Aortic smooth muscle cell (primary cell): ENCODE data around the gene OR5T1. TPM values are rescaled to one million over a fixed set of nuclear protein-coding genes. Genes with fewer than 3 reads are reported as not detected.

ENCODE experiments used
- total RNA-seq: library from RNA; depleted of rRNA; stranded (reverse); fragments of >200 nt; gene quantifications from 2 replicates; pipeline ENCODE4 v1.2.3, GENCODE V29; 2014

The OR5T1 gene
- total RNA-seq, result not detected in 2 replicates

GRCh38 chr11:56273854-56274253, at the start of gene OR5T1:
OR5T1 (plus strand) TSS chr11:56274154; CDS start chr11:56275639, 1,485 bp downstream.

GRCh38 chr11:56234155-56234554, 39.8 kb upstream of the OR5T1 start, which contains the start of gene OR5T2:
OR5T2 (minus strand) TSS chr11:56234255; CDS start chr11:56233062, 1,193 bp downstream.

GRCh38 chr11:56251954-56252353, 22.0 kb upstream of the OR5T1 start, which contains the start of gene OR5T3:
OR5T3 (plus strand) TSS chr11:56252254; CDS start chr11:56252254, 0 bp downstream.

GRCh38 chr11:56292154-56292553, 18.2 kb downstream of the OR5T1 start, which contains the start of gene OR8H1:
OR8H1 (minus strand) TSS chr11:56292254; CDS start chr11:56291062, 1,192 bp downstream.

GRCh38 chr11:56314844-56315243, 40.9 kb downstream of the OR5T1 start, which contains the start of gene OR8K3:
OR8K3 (plus strand) TSS chr11:56315144; CDS start chr11:56318307, 3,163 bp downstream.

Other genes with a start within 250 kb of the OR5T1 start
- gene OR5AS1, start 246.5 kb upstream of the OR5T1 start, total RNA-seq, result not detected in 2 replicates
- not detected in 2 replicates for gene OR8I2, start 180.8 kb upstream of the OR5T1 start, total RNA-seq
- gene OR8H2, start 170.5 kb upstream of the OR5T1 start, total RNA-seq, result not detected in 2 replicates
- not detected in 2 replicates for gene OR8H3, start 151.8 kb upstream of the OR5T1 start, total RNA-seq
- not detected in 2 replicates for gene OR8J3, start 134.0 kb upstream of the OR5T1 start, total RNA-seq
- gene OR8K5, start 113.8 kb upstream of the OR5T1 start, total RNA-seq, result not detected in 2 replicates
- gene OR5J2, start 97.5 kb upstream of the OR5T1 start, total RNA-seq, result not detected in 2 replicates
- gene OR5T2, start 39.9 kb upstream of the OR5T1 start, total RNA-seq, result not detected in 2 replicates
- not detected in 2 replicates for gene OR5T3, start 21.9 kb upstream of the OR5T1 start, total RNA-seq
- gene OR8H1, start 18.1 kb downstream of the OR5T1 start, total RNA-seq, result not detected in 2 replicates
- not detected in 2 replicates for gene OR8K3, start 41.0 kb downstream of the OR5T1 start, total RNA-seq
- gene OR8K1, start 71.9 kb downstream of the OR5T1 start, total RNA-seq, result not detected in 2 replicates
- gene OR8J1, start 80.1 kb downstream of the OR5T1 start, total RNA-seq, result not detected in 2 replicates
- not detected in 2 replicates for gene OR8U1, start 101.5 kb downstream of the OR5T1 start, total RNA-seq
- gene OR5AL1, start 138.5 kb downstream of the OR5T1 start, total RNA-seq, result not detected in 2 replicates
- gene OR5M3, start 199.2 kb downstream of the OR5T1 start, total RNA-seq, result not detected in 2 replicates
- not detected in 2 replicates for gene OR5M8, start 217.2 kb downstream of the OR5T1 start, total RNA-seq